CD4-positive, alpha-beta T cell (primary cell): ENCODE measurements around the gene CEP89. TPM values are rescaled to one million over a fixed set of nuclear protein-coding genes. Genes with fewer than 3 reads are reported as not detected.
"Not testable (repeated sequence)": the region's sequence is repeated elsewhere in the genome, so short reads cannot be mapped to it uniquely, and the experiment has no call there.

Source experiments
- ATAC-seq: fragments of 200-7000 bp; cut with Tn5 transposase; one replicate; pipeline ENCODE4 v1.10.0; 2022; ENCODE audit warnings: mild to moderate bottlenecking; ENCODE audit not compliant: poor library complexity
- CTCF ChIA-PET: fragments of 350-600 bp; sonication (Branson Sonifier 250); formaldehyde crosslinking; loops from one replicate; lab custom pipeline; 2021; ENCODE audit warnings: antibody characterized with exemption, inconsistent platforms; lab: Charles Lee
- POLR2A ChIA-PET: fragments of 350-600 bp; sonication (Branson Sonifier 250); formaldehyde crosslinking; loops from one replicate; lab custom pipeline; 2021; ENCODE audit warnings: antibody characterized with exemption, inconsistent platforms; lab: Charles Lee
- DNase-seq, 14 experiments: peaks; one replicate each; pipeline ENCODE4 v3.0.0-alpha.2; 2013 to 2020; ENCODE audit warnings: mixed read lengths in 2 of 14
- H3K27ac ChIP-seq, 2 donors: one replicate each; pipeline versions ENCODE4 v1.5.1 to v1.7.0; 2013; ENCODE audit warnings: low read length in 2 of 2, low read depth in 1 of 2, mild to moderate bottlenecking in 1 of 2
- H3K27me3 ChIP-seq, 2 experiments: 1 replicate in 1 of 2; 2 replicates in 1 of 2; pipeline versions ENCODE4 v1.6.1 to v1.7.0; 2013; ENCODE audit warnings: low read length in 2 of 2, control low read depth in 1 of 2, mild to moderate bottlenecking in 1 of 2, moderate library complexity in 1 of 2; ENCODE audit not compliant: insufficient read depth in 2 of 2, control insufficient read depth in 1 of 2
- H3K36me3 ChIP-seq: one replicate; pipeline ENCODE4 v1.6.1; 2013; ENCODE audit warnings: low read length, control low read depth; ENCODE audit not compliant: insufficient read depth
- H3K4me1 ChIP-seq: one replicate; pipeline ENCODE4 v1.6.1; 2013; ENCODE audit warnings: low read length, control low read depth; ENCODE audit not compliant: insufficient read depth
- H3K4me3 ChIP-seq: one replicate; pipeline ENCODE4 v1.5.1; 2013; ENCODE audit warnings: mild to moderate bottlenecking, low read length, moderate library complexity
- H3K9me3 ChIP-seq, 2 experiments: 1 replicate in 1 of 2; 2 replicates in 1 of 2; pipeline versions ENCODE4 v1.6.1 to v1.7.0; 2013; ENCODE audit warnings: low read length in 2 of 2, mild to moderate bottlenecking in 2 of 2, control low read depth in 1 of 2, moderate library complexity in 1 of 2; ENCODE audit not compliant: control insufficient read depth in 1 of 2, insufficient read depth in 1 of 2
- H3K27ac Mint-ChIP-seq: one replicate; pipeline ENCODE4 v1.8.0; 2020; ENCODE audit warnings: mixed read lengths
- H3K27me3 Mint-ChIP-seq: one replicate; pipeline ENCODE4 v1.8.0; 2021; ENCODE audit warnings: mixed read lengths
- H3K36me3 Mint-ChIP-seq: one replicate; pipeline ENCODE4 v1.8.0; 2021; ENCODE audit warnings: low read depth, mixed read lengths
- H3K4me1 Mint-ChIP-seq: one replicate; pipeline ENCODE4 v1.8.0; 2021; ENCODE audit warnings: low read depth, mixed read lengths
- H3K4me3 Mint-ChIP-seq: one replicate; pipeline ENCODE4 v1.8.0; 2020; ENCODE audit warnings: mild to moderate bottlenecking, mixed read lengths
- H3K9me3 Mint-ChIP-seq: one replicate; pipeline ENCODE4 v1.8.0; 2020; ENCODE audit warnings: mixed read lengths
- CTCF ChIP-seq: fragments of 200-600 bp; IDR thresholded peaks from one replicate; pipeline ENCODE4 v1.8.0; 2022; ENCODE audit warnings: antibody characterized with exemption, mild to moderate bottlenecking
- intact Hi-C, 2 experiments: fragments of 100-400 bp; cut with DNase I in 1 of 2; cut with micrococcal nuclease in 1 of 2; formaldehyde crosslinking; loops; one replicate each; pipeline versions ENCODE4 v1.15.1 to v1.9.0; 2023 to 2025; cut with DNase I, micrococcal nuclease
- total RNA-seq, 174 experiments: library from RNA in 2 of 174; stranded (reverse) in 2 of 174; gene quantifications; one replicate each; pipeline ENCODE4 v1.2.3 and lab custom pipeline; 2021 to 2026

CEP89 gene
- total RNA-seq, 2 experiments from 2014 or later, result 4.0 to 5.1 TPM

GRCh38 chr19:33005440-33005839, 33.7 kb upstream of the CEP89 start:
- H3K36me3 ChIP-seq, result no peaks in the 10 kb centered on the region
- POLR2A ChIA-PET, result no interaction called here

GRCh38 chr19:33003424-33004024, 31.8 kb upstream of the CEP89 start:
- H3K4me3 Mint-ChIP-seq, H3K27ac ChIP-seq, ATAC-seq, H3K36me3 ChIP-seq, H3K27ac Mint-ChIP-seq, intact Hi-C loops, H3K27me3 ChIP-seq, H3K9me3 Mint-ChIP-seq, DNase-seq, H3K4me3 ChIP-seq, POLR2A ChIA-PET, H3K9me3 ChIP-seq, H3K27me3 Mint-ChIP-seq, CTCF ChIA-PET, H3K36me3 Mint-ChIP-seq: not testable (repeated sequence)
- peaks cover 12% of the 10 kb centered on the region for H3K4me1 Mint-ChIP-seq
- H3K4me1 ChIP-seq, result peaks cover 18% of the 10 kb centered on the region

More at GRCh38 chr19:33005440-33005839, 33.7 kb upstream of the CEP89 start:
- no peak overlapping the region for H3K4me3 ChIP-seq
- H3K27ac ChIP-seq, result no peak overlapping the region
- no peaks in the 10 kb centered on the region for H3K9me3 ChIP-seq
- Mint-ChIP-seq H3K27ac (no peak overlapping the region), H3K27me3 (no peaks in the 10 kb centered on the region), H3K4me3 (no peak overlapping the region), H3K36me3 (no peaks in the 10 kb centered on the region), H3K9me3 (no peaks in the 10 kb centered on the region), H3K4me1 (peaks cover 6% of the 10 kb centered on the region)
- H3K4me1 ChIP-seq, result peaks cover 9% of the 10 kb centered on the region
- CTCF ChIA-PET, result no interaction called here
- TF ChIP-seq CTCF, result no peak
- H3K27me3 ChIP-seq, result no peaks in the 10 kb centered on the region
- DNase-seq (no peak), ATAC-seq (no peak)
- intact Hi-C loops, result no loop called here

GRCh38 chr19:33002126-33002865, 30.5 kb upstream of the CEP89 start:
- ATAC-seq, intact Hi-C loops, H3K4me3 Mint-ChIP-seq: not testable (repeated sequence)

GRCh38 chr19:33000910-33001309, 29.2 kb upstream of the CEP89 start:
- no peak for DNase-seq
- no peak for ATAC-seq
- peak overlapping the region; percentile 3 for H3K27ac Mint-ChIP-seq
- no peak overlapping the region for H3K4me3 Mint-ChIP-seq
- intact Hi-C loops, result no loop called here
- ChIA-PET POLR2A (no interaction called here), CTCF (interaction anchor here (0.6 kb wide), 1 partner anchor 17 kb away, joined by 3 read pairs; no protein-coding TSS in a partner anchor)
- no peaks in the 10 kb centered on the region for H3K36me3 ChIP-seq
- no peaks in the 10 kb centered on the region for H3K27me3 ChIP-seq
- peaks cover 18% of the 10 kb centered on the region for H3K4me1 ChIP-seq
- TF ChIP-seq CTCF, result no peak
- H3K27me3 Mint-ChIP-seq, result no peaks in the 10 kb centered on the region
- H3K9me3 ChIP-seq, result no peaks in the 10 kb centered on the region
- H3K4me1 Mint-ChIP-seq, result peaks cover 17% of the 10 kb centered on the region
- no peak overlapping the region for H3K4me3 ChIP-seq
- H3K9me3 Mint-ChIP-seq, result no peaks in the 10 kb centered on the region
- H3K27ac ChIP-seq, result no peak overlapping the region
- no peaks in the 10 kb centered on the region for H3K36me3 Mint-ChIP-seq

More at GRCh38 chr19:33002126-33002865, 30.5 kb upstream of the CEP89 start:
- H3K4me3 ChIP-seq, H3K27me3 Mint-ChIP-seq, H3K36me3 Mint-ChIP-seq, POLR2A ChIA-PET, H3K27ac Mint-ChIP-seq, H3K27me3 ChIP-seq, H3K36me3 ChIP-seq, CTCF ChIA-PET, H3K9me3 Mint-ChIP-seq, H3K9me3 ChIP-seq, H3K27ac ChIP-seq, DNase-seq: not testable (repeated sequence)
- H3K4me1 ChIP-seq, result peaks cover 18% of the 10 kb centered on the region
- H3K4me1 Mint-ChIP-seq, result peaks cover 17% of the 10 kb centered on the region
